Measurements from ENCODE around the gene SERINC4. TPM values are rescaled to one million over a fixed set of nuclear protein-coding genes. Genes with fewer than 3 reads are reported as not detected.
A peak's percentile ranks its signal among the peaks of the same experiment; 100 is the strongest.

Gene SERINC4
- total and polyA plus RNA-seq, 10 of the 15 experiments (the other 5 are each of a cell fraction or from before 2014, with no cell fraction given), result 0.06 to 0.96 (median 0.26) TPM; not detected in 1

GRCh38 chr15:43799209-43799944, 643 bp downstream of the SERINC4 start (continued):
- no peak for TF ChIP-seq RELB (IDR thresholded peaks at IDR 0.05; ENCODE audit: low read depth)
- no peak for TF ChIP-seq ATF2 (IDR thresholded peaks at IDR 0.05; ENCODE audit: low read length)
- TF ChIP-seq KDM1A (IDR thresholded peaks at IDR 0.05; ENCODE audit: borderline replicate concordance), result no peak
- peak; percentile 51; the same call in 1 of the 2 replicates for TF ChIP-seq TCF12 (IDR thresholded peaks at IDR 0.05; ENCODE audit: low read depth, low read length)
- no peak for TF ChIP-seq JUNB (IDR thresholded peaks at IDR 0.05)
- no peak for TF ChIP-seq EP300 (IDR thresholded peaks at IDR 0.05; ENCODE audit: borderline replicate concordance in 1 of 2, control insufficient read depth in 1 of 2, low read depth in 2 of 2, low read length in 2 of 2)
- TF ChIP-seq MTA3 (IDR thresholded peaks at IDR 0.05; ENCODE audit: borderline replicate concordance, low read length), result 0 out of 2 replicates have a peak, but pooled peaks have one; percentile 9
- no peak for TF ChIP-seq RCOR1 (conservative IDR thresholded peaks at IDR 0.05; ENCODE audit: low read depth, low read length)
- TF ChIP-seq MXI1 (IDR thresholded peaks at IDR 0.05; ENCODE audit: low read depth, low read length), result no peak
- TF ChIP-seq HSF1 (IDR thresholded peaks at IDR 0.05; ENCODE audit: low read depth, low read length), result no peak
- peak in 2 of 3 experiments; percentile 21 to 46; a peak in 3 of 6 replicates for TF ChIP-seq CTCF (IDR thresholded peaks at IDR 0.05 in 2 of 3, conservative IDR thresholded peaks at IDR 0.05 in 1 of 3; ENCODE audit: control insufficient read depth in 2 of 3, extremely low read depth in 1 of 3, insufficient read depth in 1 of 3, low read depth in 3 of 3, low read length in 3 of 3)
- TF ChIP-seq E4F1 (IDR thresholded peaks at IDR 0.05; ENCODE audit: borderline replicate concordance, partially characterized antibody), result no peak
- TF ChIP-seq ZNF687 (IDR thresholded peaks at IDR 0.05), result 0 out of 2 replicates have a peak, but pooled peaks have one; percentile 26
